Iris pigment epithelial cell (primary cell): Measurements from ENCODE around the gene NUP210.
A peak's percentile ranks its signal among the peaks of the same experiment; 100 is the strongest.
"Not testable (repeated sequence)": the region's sequence is repeated elsewhere in the genome, so short reads cannot be mapped to it uniquely, and the experiment has no call there.

Experiments
- DNase-seq: peaks from one replicate; pipeline ENCODE4 v3.0.0-alpha.2; 2011; ENCODE audit warnings: low read depth

NUP210 gene

DNA sequence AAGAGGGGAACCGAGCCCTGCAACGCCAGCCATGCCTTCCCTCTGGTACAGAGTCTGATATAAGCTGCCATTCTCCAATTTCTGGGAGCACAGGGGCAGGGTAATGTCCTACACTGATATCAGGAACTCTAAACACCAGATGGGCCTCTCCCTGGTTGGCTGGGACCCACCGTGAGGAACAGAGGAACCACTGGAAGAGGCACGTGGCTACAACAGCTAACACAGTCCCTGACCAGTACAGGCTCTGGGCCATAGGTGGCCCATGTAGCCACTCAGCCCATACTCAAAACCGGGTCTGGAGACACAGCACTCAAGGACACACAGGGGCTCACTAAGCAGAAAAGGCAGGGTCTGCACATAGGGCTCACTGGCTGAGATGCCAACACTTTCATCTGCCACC, 13.9 kb downstream of the NUP210 start:
- DNase-seq, result no peak

DNA sequence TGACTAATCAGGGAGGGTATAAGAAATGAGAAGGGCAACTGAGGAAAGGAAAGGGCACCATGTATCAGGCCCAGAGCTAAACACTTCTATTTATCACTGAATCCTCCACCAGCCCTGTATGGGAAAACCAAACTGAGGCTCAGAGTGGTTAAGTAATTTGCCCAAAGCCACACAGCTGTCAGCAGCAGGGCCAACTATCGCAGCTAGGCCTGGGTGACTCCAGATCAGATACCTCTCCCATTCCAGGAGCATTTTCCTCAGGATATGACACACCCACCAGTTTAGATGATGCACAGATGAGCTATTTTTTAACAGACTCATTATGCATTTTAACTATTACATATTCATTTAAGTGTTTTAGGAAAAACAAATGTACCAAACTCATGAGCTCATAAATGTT, 14.5 kb downstream of the NUP210 start:
- no peak for DNase-seq

DNA sequence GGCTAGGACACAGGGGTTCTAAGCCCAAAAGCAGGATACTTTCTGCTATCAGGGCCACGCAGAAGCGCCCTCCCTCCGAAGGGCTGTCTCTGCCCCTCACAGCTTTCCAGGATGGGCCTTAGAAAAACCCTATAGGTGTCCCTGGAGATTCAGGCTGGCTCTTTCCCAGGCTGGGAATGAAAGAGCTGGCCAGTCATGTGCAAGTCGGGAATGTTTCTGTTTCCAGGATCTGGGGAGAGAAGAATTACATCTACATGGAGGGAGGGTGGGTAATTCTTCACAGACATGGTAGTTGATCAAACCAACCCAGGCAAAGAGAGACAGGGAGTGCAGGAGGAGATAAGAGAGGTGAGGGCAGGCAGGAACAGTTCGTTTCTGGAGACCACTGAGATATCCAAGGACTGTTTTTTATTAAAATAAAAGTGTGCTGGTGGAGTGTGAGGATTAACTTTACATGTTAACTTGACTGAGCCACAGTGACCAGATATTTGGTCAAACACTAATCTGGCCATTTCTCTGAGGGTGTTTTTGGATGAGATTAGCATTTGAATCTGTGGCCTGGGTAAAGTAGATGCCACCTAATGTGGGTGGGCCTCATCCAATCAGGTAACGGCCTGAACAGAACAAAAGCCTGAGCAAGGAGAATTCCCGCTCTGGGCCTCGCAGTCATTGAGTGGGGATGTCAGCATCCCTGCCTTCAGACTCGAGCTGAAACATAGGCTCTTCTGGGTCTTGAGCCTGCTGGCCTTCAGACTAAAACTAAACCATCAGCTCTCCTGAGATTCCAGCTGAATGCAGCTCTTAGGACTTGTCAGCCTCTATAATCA, 15.3 kb downstream of the NUP210 start:
- no peak for DNase-seq

GRCh38 chr3:13403847-13404246, 16.3 kb downstream of the NUP210 start:
- no peak for DNase-seq

DNA sequence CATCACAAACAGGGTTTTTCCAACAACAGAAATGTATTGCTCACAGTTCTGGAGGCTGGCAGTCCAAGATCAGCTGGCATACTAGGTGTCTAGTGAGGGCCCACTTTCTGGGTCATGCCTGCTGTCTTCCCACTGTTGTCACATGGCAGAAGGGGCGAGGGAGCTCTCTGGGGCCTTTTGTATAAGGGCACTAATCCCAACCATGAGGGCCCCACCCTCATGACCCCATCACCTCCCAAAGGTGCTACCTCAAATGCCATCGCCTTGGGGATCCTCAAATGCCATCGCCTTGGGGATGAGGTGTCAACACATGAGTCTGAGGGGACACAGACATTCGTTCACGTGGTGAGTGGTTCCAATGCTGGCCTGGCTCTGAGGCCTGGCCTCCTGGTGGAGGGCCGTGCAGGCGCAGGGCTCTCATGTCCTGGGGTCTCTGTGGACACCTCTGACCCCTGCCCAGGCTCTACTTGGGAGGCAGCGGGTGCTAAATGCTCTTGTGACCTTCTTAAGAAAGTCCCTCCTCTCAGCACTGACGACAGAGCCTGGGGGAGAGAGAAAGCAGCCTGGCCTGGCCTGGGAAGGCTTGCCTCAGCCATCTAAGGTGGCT, 16.8 kb downstream of the NUP210 start:
- DNase-seq, result no peak

- no peak for DNase-seq
Observed at GRCh38 chr3:13401149-13401548, 19.0 kb downstream of the NUP210 start.

DNA sequence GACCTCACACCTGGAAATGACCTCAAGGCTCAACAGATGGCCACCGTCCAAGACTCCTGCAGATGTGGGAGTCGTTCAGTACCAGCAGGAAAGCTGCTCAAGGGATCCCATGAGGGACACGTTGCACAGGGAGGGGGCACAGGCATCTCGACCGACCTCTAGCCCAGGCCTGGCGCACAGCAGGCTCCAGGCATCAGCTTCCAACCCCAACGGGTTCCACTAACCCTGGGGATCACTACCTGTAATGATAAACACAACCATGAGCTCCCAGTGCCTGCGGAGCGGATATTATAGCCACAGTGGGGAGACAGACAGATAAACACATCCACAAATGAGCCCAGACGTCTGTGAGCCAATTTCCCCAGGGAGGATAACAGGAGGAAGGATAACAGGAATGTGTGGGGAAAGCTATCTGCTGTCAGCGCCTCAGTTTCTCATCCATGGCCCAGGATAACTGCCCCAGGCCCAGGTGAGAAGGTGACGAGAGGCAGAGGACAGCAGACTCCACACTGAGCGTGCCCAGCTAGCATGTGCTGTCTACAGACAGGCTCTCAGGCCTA, 19.9 kb downstream of the NUP210 start:
- no peak for DNase-seq

DNA sequence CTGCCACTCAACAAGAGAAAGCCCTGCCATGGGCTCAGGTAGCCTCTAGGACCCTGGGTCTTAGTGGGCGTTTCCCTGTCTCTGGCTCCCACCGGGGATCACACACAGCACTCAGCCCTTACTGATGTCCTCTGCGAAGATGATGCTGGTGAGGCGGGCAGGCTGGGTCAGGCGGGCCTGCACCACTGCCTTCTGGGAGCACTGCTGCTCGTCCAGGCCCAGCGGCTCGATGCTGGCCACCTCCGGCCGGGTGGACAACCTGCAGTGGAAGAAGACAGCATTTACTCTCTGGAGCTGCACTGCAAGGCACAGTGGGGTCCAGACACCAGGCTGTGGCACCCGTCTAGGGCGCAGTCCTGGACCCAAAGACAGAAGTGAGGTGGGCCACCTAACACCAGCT, 20.5 kb downstream of the NUP210 start:
- DNase-seq, result no peak

GRCh38 chr3:13397316-13397715, 22.8 kb downstream of the NUP210 start:
- no peak for DNase-seq

GRCh38 chr3:13394363-13394762, 25.8 kb downstream of the NUP210 start:
- no peak for DNase-seq

DNA sequence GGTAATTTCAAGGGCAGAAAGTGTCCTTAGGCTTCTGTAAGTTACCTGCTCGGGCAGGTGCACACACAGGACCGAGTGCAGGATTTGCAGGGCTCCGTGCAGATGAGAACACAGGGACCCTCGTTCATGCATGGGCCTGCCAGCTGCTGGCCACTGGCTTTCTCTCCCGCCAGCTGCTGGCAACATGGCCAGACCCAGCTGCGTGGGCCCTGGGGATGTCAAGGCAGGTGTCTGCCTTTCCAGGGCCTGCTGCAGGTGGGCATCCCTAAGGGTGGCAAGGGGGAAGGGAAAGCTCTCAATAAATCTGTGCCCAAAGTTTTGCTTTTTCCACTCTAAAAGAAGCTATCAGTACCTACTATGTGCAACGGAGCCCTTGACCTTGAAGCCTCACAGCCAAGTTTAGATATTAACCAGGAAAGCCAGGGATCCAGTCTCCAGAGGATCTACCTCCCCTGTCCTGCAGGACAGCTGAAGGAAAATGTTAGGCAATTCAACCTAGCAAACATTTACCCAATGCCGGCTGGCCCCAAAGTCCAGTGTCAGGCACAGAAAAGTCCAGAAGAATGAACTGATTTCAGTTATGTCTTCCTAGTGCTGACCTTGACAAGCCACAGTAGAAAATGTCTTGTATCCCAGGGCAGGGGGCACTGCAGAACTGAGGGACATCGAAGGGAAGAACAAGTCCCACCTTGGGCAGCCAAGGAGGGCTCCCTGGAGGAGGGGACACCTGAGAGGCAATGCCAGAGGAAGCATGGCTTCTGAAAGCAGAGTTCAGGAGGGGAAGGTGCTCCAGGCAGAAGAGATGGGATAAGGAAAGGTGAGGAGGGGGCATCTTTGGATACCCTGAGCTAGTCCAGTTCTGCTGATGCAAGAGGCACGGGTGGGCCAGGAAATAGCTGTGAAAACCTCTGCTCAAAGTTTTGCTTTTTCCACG, 26.4 kb downstream of the NUP210 start:
- DNase-seq, result no peak

- no peak for DNase-seq
Observed at GRCh38 chr3:13391308-13391707, 28.8 kb downstream of the NUP210 start.

DNA sequence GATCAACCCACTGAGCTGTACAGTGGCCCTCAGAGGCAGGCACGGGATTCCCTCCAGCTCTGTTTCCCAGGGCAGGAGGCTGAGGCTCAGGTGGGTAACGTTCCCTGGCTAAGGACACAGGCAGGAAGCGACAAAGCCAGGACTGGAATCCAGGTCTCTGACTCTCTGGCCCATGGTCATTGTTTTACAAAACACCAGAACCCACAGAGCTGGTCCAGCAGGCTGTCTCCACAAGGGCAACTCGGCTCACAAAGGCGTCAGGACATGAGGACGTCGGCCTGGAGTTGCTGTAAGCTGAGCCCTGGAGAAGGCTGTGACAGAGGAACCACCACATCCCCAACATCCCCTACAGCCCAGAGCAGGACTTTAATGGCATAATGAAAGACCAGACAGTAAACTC, 30.7 kb downstream of the NUP210 start:
- no peak for DNase-seq

GRCh38 chr3:13388816-13389215, 31.3 kb downstream of the NUP210 start:
- DNase-seq, result no peak

DNA sequence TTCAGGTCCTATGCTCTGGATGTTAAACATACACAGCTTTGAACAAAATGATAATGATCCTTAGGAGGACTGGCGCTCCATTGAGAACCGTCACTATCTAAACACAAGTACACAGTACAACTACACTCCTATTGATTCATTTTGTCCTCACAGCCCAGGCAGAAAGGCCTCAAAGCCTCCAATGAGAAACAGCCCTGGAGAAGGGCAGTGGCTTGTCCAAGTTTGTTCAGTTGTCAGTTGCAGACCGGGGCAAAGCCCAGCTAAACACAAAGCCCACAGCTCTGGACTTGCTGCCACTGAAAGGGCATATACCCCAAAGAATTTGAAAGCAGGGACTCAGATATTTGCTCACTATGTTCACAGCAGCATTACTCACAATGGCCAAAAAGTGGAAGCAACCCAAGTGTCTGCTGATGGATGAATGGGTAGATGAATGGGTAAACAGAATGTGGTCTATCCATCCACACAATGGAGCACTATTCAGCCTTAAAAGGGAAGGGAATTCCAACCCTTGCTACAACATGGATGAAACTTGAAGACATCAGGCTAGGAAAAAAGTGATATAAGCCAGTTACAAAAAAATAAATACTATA, 34.7 kb downstream of the NUP210 start:
- DNase-seq, result no peak

GRCh38 chr3:13380971-13381370, 39.2 kb downstream of the NUP210 start:
- no peak for DNase-seq

DNA sequence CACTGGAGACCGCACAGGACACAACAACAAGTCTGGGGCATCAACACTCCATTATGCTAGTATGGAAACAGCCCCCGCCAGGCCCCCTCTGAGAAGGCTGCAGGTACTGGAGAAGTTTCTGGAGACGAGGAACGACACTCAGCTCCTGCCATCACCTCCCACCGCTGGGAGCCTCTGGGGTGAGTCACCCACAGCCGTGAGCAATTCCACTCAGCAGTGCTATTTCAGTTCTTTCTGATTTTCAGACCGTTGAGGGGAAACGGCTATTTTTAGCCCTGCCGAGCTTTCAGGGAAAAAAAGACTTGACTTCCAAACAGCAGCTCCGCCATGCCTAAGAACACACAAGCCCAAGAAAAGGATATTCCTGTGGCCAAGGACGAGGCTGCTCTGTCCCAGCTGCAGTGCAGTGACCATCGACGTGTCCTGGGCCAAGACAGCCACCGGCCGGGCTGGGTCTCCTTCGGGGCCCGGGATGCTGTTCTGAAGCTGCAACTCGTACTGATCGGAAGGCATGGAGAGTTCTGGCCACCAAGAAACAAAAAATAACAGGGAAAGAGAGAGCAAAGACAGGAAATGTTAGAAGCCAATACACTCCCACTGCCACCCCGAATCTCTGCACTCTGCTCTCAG, 40.8 kb downstream of the NUP210 start:
- DNase-seq, result peak; percentile 71

DNA sequence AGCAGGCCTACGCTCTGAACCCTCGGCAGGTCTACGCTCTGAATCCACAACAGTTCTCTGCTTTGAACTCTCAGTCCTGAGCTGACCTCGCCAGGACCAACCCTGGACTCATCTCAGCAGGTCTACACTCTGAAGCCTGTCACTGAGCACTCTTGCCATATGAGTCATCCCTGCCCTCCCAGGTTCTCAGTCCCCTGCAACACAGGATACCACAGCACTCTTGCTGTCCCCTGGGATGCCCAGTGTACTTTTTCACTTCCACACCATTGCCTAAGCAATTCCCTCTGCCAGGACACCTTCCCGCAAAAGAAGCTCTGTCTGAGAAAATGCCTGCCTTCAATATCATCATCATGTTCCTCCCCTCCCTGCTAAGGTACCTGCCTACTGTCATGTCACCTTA, 42.0 kb downstream of the NUP210 start:
- DNase-seq, result peak; percentile 4

DNA sequence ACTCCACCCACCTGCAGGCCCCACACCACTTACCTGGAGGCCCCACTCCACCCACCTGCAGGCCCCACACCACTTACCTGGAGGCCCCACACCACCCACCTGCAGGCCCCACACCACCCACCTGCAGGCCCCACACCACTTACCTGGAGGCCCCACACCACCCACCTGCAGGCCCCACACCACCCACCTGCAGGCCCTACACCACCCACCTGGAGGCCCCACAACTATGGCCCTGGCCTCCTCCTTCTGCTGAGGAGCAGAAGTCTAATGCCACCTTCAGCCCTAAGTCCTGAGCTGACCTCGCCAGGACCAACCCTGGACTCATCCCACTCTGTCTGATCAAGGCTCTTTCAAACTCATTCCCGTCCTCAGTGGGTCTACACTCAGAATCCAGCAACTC, 42.4 kb downstream of the NUP210 start:
- DNase-seq, result not testable (repeated sequence)

DNA sequence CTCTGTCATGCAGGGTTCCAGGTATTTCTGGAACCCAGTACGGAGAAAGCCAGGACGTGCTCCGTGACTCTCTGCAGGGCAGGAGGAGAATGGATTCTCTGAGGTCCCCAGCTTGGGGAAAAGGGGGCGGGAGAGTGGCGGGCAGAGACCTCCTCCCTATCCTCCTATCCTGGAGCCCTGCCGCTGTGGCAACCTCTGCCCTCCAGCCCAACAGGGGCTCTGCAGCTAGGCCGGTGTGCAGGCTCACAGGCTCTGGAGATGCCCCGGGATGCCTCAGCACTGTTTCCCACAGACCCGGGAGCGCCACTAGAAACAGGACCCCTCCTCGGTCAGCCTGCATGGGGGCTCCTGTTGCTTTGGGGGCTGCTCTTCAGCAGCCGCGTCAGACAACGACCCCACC, 43.1 kb downstream of the NUP210 start:
- DNase-seq, result no peak

DNA sequence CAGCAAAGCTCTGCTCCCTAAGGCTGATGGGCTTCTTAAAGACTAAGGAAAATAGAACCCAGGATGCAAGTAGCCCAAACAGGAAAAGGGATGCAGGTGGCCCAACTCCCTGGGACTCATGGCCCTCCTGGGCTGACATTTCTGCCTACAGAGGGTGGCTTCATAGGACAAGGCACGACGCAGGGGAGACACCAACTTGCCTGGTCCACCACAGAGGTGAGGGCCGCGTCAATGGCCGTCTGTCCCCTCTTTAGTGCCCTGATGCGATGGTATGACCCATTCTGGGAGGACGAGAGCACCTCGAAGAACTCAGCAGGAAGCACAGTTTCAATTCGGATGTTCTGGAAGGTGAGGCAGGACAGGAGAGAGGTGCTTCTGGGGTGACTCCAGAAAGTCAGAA, 44.0 kb downstream of the NUP210 start:
- DNase-seq, result no peak

- no peak for DNase-seq
Observed at GRCh38 chr3:13375464-13375863, 44.7 kb downstream of the NUP210 start.
